K562 (cell line): ENCODE measurements around the gene MARCHF11. TPM values are rescaled to one million over a fixed set of nuclear protein-coding genes. Genes with fewer than 3 reads are reported as not detected.

ENCODE experiments used
- ATAC-seq: fragments of 200-7000 bp; cut with Tn5 transposase; 3 replicates; pipeline ENCODE4 v1.9.1; 2020; ENCODE audit warnings: moderate library complexity
- BruUV-seq: library from RNA; stranded (reverse); fragments of 400-500 nt; replicated peaks from 2 replicates; lab custom pipeline; 2021; lab: Mats Ljungman, UMichigan
- CTCF ChIA-PET: fragments of 300-600 bp; formaldehyde crosslinking; extraction: SDS; loops from one replicate; lab custom pipeline; 2021; ENCODE audit warnings: low intra/inter-chr PET ratio; lab: Yijun Ruan, JAX
- POLR2A ChIA-PET: fragments of 300-600, 350-650 bp; sonication (Branson Sonifier 250); formaldehyde crosslinking; extraction: SDS; loops from one replicate; lab custom pipeline; 2021; ENCODE audit warnings: antibody characterized with exemption, inconsistent platforms; lab: Yijun Ruan, JAX
- DNase-seq, 4 experiments: peaks; one replicate each; pipeline versions ENCODE4 v3.0.0 to v3.0.0-alpha.2; 2011 to 2018; ENCODE audit warnings: low spot score in 3 of 4, mixed read lengths in 3 of 4; ENCODE audit errors: extremely low read depth in 1 of 4
- FAIRE-seq: peaks from 2 replicates; lab custom pipeline; 2011; peaks lifted over from hg19 to GRCh38; lab: Jason Lieb, UNC
- H2AFZ ChIP-seq: 2 replicates; pipeline ENCODE4 v1.6.0; 2011; ENCODE audit warnings: low read depth, low read length, control low read depth, inconsistent platforms
- H3K27ac ChIP-seq: fragments of 200-600 bp; 3 replicates; pipeline ENCODE4 v1.8.0; 2011; ENCODE audit warnings: low read depth, mild to moderate bottlenecking, control low read depth, inconsistent platforms, low read length, moderate library complexity, mixed read lengths; ENCODE audit errors: extremely low read depth
- H3K27me3 ChIP-seq, 2 experiments: fragments of 300-600 bp in 1 of 2; 2 replicates in 1 of 2; 3 replicates in 1 of 2; pipeline versions ENCODE4 v1.6.0 to v1.8.0; 2011; ENCODE audit warnings: inconsistent platforms in 2 of 2, low read length in 2 of 2, mild to moderate bottlenecking in 1 of 2, mixed read lengths in 1 of 2, moderate library complexity in 1 of 2; ENCODE audit not compliant: control insufficient read depth in 2 of 2, insufficient read depth in 2 of 2
- H3K36me3 ChIP-seq: fragments of 300-600 bp; 3 replicates; pipeline ENCODE4 v1.8.0; 2011; ENCODE audit warnings: mild to moderate bottlenecking, low read length, inconsistent platforms; ENCODE audit not compliant: control insufficient read depth, insufficient read depth
- H3K4me1 ChIP-seq, 2 experiments: fragments of 200-600 bp in 1 of 2; replicated peaks in 1 of 2; 2 replicates in 1 of 2; 3 replicates in 1 of 2; pipeline versions ENCODE4 v1.5.1 to v1.8.0; 2011; ENCODE audit warnings: inconsistent platforms in 2 of 2, low read length in 2 of 2, mild to moderate bottlenecking in 1 of 2, mixed read lengths in 1 of 2, moderate library complexity in 1 of 2; ENCODE audit not compliant: control insufficient read depth in 2 of 2, insufficient read depth in 2 of 2
- H3K4me2 ChIP-seq: 2 replicates; pipeline ENCODE4 v1.6.1; 2011; ENCODE audit warnings: low read length, control low read depth, inconsistent platforms, mixed read lengths; ENCODE audit not compliant: insufficient read depth
- H3K4me3 ChIP-seq: fragments of 200-600 bp; sonication (generic), shearing (Covaris generic); 2 replicates; pipeline ENCODE4 v1.5.1; 2016; ENCODE audit warnings: control low read depth, inconsistent platforms
- H3K79me2 ChIP-seq: fragments of 200-600 bp; 3 replicates; pipeline ENCODE4 v1.8.0; 2011; ENCODE audit warnings: low read length, inconsistent platforms; ENCODE audit not compliant: control insufficient read depth, insufficient read depth
- H3K9ac ChIP-seq, 2 experiments: 2 replicates each; pipeline versions ENCODE4 v1.6.0 to v1.6.1; 2011; ENCODE audit warnings: low read depth in 2 of 2, low read length in 2 of 2, control low read depth in 1 of 2, inconsistent platforms in 1 of 2, mild to moderate bottlenecking in 1 of 2, mixed read lengths in 1 of 2; ENCODE audit not compliant: insufficient read depth in 1 of 2
- H3K9me1 ChIP-seq: one replicate; pipeline ENCODE4 v1.6.0; 2011; ENCODE audit warnings: inconsistent platforms, mild to moderate bottlenecking, low read length, moderate library complexity; ENCODE audit not compliant: control insufficient read depth, insufficient read depth
- H3K9me3 ChIP-seq: replicated peaks from 2 replicates; pipeline ENCODE4 v1.5.1; 2011; ENCODE audit warnings: low read depth, low read length, inconsistent platforms; ENCODE audit not compliant: control insufficient read depth, insufficient read depth
- H4K20me1 ChIP-seq: replicated peaks from 2 replicates; pipeline ENCODE4 v1.6.1; 2011; ENCODE audit warnings: low read length, inconsistent platforms, mixed read lengths; ENCODE audit not compliant: control insufficient read depth, insufficient read depth
- ATF6 ChIP-seq: sonication (generic); formaldehyde crosslinking; IDR thresholded peaks from 2 replicates; pipeline ENCODE4 v1.4.0; 2020; ENCODE audit warnings: mild to moderate bottlenecking, missing genetic modification reagents
- REST ChIP-seq, 2 experiments: fragments of 450-650 bp; formaldehyde crosslinking in 1 of 2; IDR thresholded peaks; 2 replicates each; pipeline versions ENCODE4 v1.4.0 to v1.6.1; 2014 to 2020; ENCODE audit warnings: mild to moderate bottlenecking in 2 of 2, borderline replicate concordance in 1 of 2, low read depth in 1 of 2
- STAT5A ChIP-seq: IDR thresholded peaks from 2 replicates; pipeline ENCODE4 v1.6.1; 2012; ENCODE audit warnings: low read length, inconsistent platforms, borderline replicate concordance
- UBTF ChIP-seq, 2 experiments: IDR thresholded peaks; 2 replicates each; pipeline ENCODE4 v1.6.1; 2012; ENCODE audit warnings: improper control_type of control experiment in 2 of 2, low read depth in 2 of 2, low read length in 2 of 2, borderline replicate concordance in 1 of 2
- VEZF1 ChIP-seq: fragments of 200-800 bp; sonication (Bioruptor generic); IDR thresholded peaks from 2 replicates; pipeline ENCODE4 v1.6.1; 2017; ENCODE audit warnings: missing genetic modification characterization, missing compliant biosample characterization
- ZNF766 ChIP-seq: fragments of 200-800 bp; sonication (Bioruptor generic); conservative IDR thresholded peaks from 2 replicates; pipeline ENCODE4 v1.6.1; 2016; ENCODE audit warnings: missing genetic modification characterization, missing compliant biosample characterization
- in situ Hi-C: fragments of 300-500 bp; cut with MboI; formaldehyde crosslinking; loops from 4 replicates; pipeline ENCODE4 v1.15.0; 2018; ENCODE audit warnings: inconsistent platforms, mixed read lengths
- intact Hi-C: fragments of 100-400 bp; cut with micrococcal nuclease; formaldehyde crosslinking; loops from 2 replicates; pipeline ENCODE4 v1.14.2; 2022
- polyA plus RNA-seq, 8 experiments: library from polyadenylated mRNA; depleted of rRNA in 4 of 8; stranded (reverse) in 5 of 8; unstranded in 3 of 8; fragments of >200 nt; fragmentation: Nextera tagmentation in 2 of 8; fragmentation: Illumina TruSeq in 1 of 8; extraction: Ambion mirVana in 2 of 8; extraction: Trizol in 1 of 8; gene quantifications; 2 replicates each; pipeline versions ENCODE4 v1.2.1 to v1.2.3, GENCODE V29; 2011 to 2014; ENCODE audit warnings: inconsistent platforms in 1 of 8, missing spikeins in 1 of 8
- total RNA-seq, 7 experiments: library from RNA; depleted of rRNA in 6 of 7; stranded (reverse); fragments of >200 nt in 6 of 7; fragmentation: Illumina TruSeq in 2 of 7; extraction: Trizol in 2 of 7; gene quantifications; 2 replicates each; pipeline versions ENCODE4 v1.2.1 to v1.2.3, GENCODE V29; 2011 to 2021; ENCODE audit warnings: low replicate concordance in 1 of 7

Gene MARCHF11
- total and polyA plus RNA-seq, 9 of the 15 experiments (the other 6 are each of a cell fraction or from before 2014, with no cell fraction given) = not detected

GRCh38 chr5:16137177-16137576 lies 42.4 kb downstream of the MARCHF11 start:
- intact Hi-C loops = no loop called here
- Histone ChIP-seq H4K20me1 (no peaks in the 10 kb centered on the region), H2AFZ (no peak overlapping the region), H3K79me2 (no peaks in the 10 kb centered on the region), H3K27ac (no peak overlapping the region), H3K9me1 (no peaks in the 10 kb centered on the region), H3K4me3 (no peak overlapping the region), H3K36me3 (no peaks in the 10 kb centered on the region), H3K9me3 (0 out of 2 replicates have a peak, but pooled peaks cover 2% of the 10 kb centered on the region), H3K4me2 (no peak overlapping the region), H3K27me3 (no peaks in the 10 kb centered on the region), H3K4me1 (no peaks in the 10 kb centered on the region), H3K9ac (no peak overlapping the region)
- in situ Hi-C loops = no loop called here
- no peak for FAIRE-seq
- ATAC-seq = no peak
- ChIA-PET CTCF (no interaction called here), POLR2A (no interaction called here)
- no peak for DNase-seq
- BruUV-seq = no TSS peak
- TF ChIP-seq ZNF766 (CRISPR knock-in tag) (no peak), ATF6 (CRISPR knock-in tag) (no peak), STAT5A (no peak), VEZF1 (CRISPR knock-in tag) (no peak), REST (IDR thresholded peaks at IDR 0.05; ENCODE audit: borderline replicate concordance) (no peak), REST (CRISPR knock-in tag; IDR thresholded peaks at IDR 0.05; ENCODE audit: low read depth) (no peak), UBTF (IDR thresholded peaks at IDR 0.05; ENCODE audit: borderline replicate concordance in 1 of 2, low read depth in 2 of 2, low read length in 2 of 2) (no peak)
